WTC11 (cell line): ENCODE results near the gene ZNG1C. TPM values are rescaled to one million over a fixed set of nuclear protein-coding genes. Genes with fewer than 3 reads are reported as not detected.
"Not testable (repeated sequence)": the region's sequence is repeated elsewhere in the genome, so short reads cannot be mapped to it uniquely, and the experiment has no call there.

ENCODE experiments used
- ATAC-seq: fragments of 200-7000 bp; cut with Tn5 transposase; 2 replicates; pipeline ENCODE4 v1.10.0; 2021; ENCODE audit warnings: mild to moderate bottlenecking, moderate library complexity
- CTCF ChIA-PET: fragments of 300-600 bp; sonication (Branson Sonifier 250); formaldehyde crosslinking; loops from one replicate; lab custom pipeline; 2021; ENCODE audit warnings: antibody characterized with exemption; lab: Charles Lee
- POLR2A ChIA-PET: fragments of 350-600 bp; sonication (Branson Sonifier 250); formaldehyde crosslinking; loops from one replicate; lab custom pipeline; 2021; ENCODE audit warnings: antibody characterized with exemption; lab: Charles Lee
- DNase-seq: peaks from one replicate; pipeline ENCODE4 v3.0.0; 2021; ENCODE audit warnings: low spot score
- H3K27ac Mint-ChIP-seq: 2 replicates; pipeline ENCODE4 v1.8.0; 2021; ENCODE audit warnings: mixed read lengths
- H3K27me3 Mint-ChIP-seq: 2 replicates; pipeline ENCODE4 v1.8.0; 2021; ENCODE audit warnings: low read depth, mild to moderate bottlenecking, moderate library complexity, mixed read lengths
- H3K36me3 Mint-ChIP-seq: 2 replicates; pipeline ENCODE4 v1.8.0; 2021; ENCODE audit warnings: mixed read lengths
- H3K4me1 Mint-ChIP-seq: 2 replicates; pipeline ENCODE4 v1.8.0; 2022; ENCODE audit warnings: mixed read lengths
- H3K4me3 Mint-ChIP-seq: 2 replicates; pipeline ENCODE4 v1.8.0; 2021; ENCODE audit warnings: mild to moderate bottlenecking, moderate library complexity, mixed read lengths
- H3K9me3 Mint-ChIP-seq: 2 replicates; pipeline ENCODE4 v1.8.0; 2021; ENCODE audit warnings: mixed read lengths
- total RNA-seq: library from RNA; stranded (reverse); gene quantifications from 3 replicates; pipeline ENCODE4 v1.2.3, GENCODE V29; 2021

Gene ZNG1C
- total RNA-seq, 1 experiment from 2014 or later: 22.2 TPM

GRCh38 chr9:68318209-68318608 is 76.4 kb downstream of the ZNG1C start:
- H3K36me3 Mint-ChIP-seq, CTCF ChIA-PET, H3K27ac Mint-ChIP-seq, POLR2A ChIA-PET, H3K4me1 Mint-ChIP-seq, ATAC-seq, H3K4me3 Mint-ChIP-seq, H3K9me3 Mint-ChIP-seq, DNase-seq: not testable (repeated sequence)
- peaks cover 31% of the 10 kb centered on the region for H3K27me3 Mint-ChIP-seq

GRCh38 chr9:68323749-68324148 is 82.0 kb downstream of the ZNG1C start:
- CTCF ChIA-PET, H3K36me3 Mint-ChIP-seq, H3K27ac Mint-ChIP-seq, POLR2A ChIA-PET, H3K9me3 Mint-ChIP-seq, DNase-seq, H3K4me1 Mint-ChIP-seq, H3K4me3 Mint-ChIP-seq, ATAC-seq: not testable (repeated sequence)
- peaks cover 22% of the 10 kb centered on the region for H3K27me3 Mint-ChIP-seq

- H3K4me3 Mint-ChIP-seq, H3K9me3 Mint-ChIP-seq, H3K27ac Mint-ChIP-seq, H3K36me3 Mint-ChIP-seq, H3K4me1 Mint-ChIP-seq, DNase-seq, CTCF ChIA-PET, POLR2A ChIA-PET, ATAC-seq: not testable (repeated sequence)
- H3K27me3 Mint-ChIP-seq: peaks cover 23% of the 10 kb centered on the region
Measured at GRCh38 chr9:68324518-68324917, 82.7 kb downstream of the ZNG1C start.

- H3K4me1 Mint-ChIP-seq, H3K4me3 Mint-ChIP-seq, POLR2A ChIA-PET, H3K9me3 Mint-ChIP-seq, H3K36me3 Mint-ChIP-seq, H3K27ac Mint-ChIP-seq, DNase-seq, CTCF ChIA-PET: not testable (repeated sequence)
- H3K27me3 Mint-ChIP-seq: peaks cover 25% of the 10 kb centered on the region
- peak; percentile 92 for ATAC-seq
Measured at GRCh38 chr9:68329106-68329505, 87.3 kb downstream of the ZNG1C start.

GRCh38 chr9:68330531-68331173 is 88.9 kb downstream of the ZNG1C start:
- H3K4me3 Mint-ChIP-seq, POLR2A ChIA-PET, H3K4me1 Mint-ChIP-seq, CTCF ChIA-PET, H3K9me3 Mint-ChIP-seq, H3K27ac Mint-ChIP-seq, H3K36me3 Mint-ChIP-seq, ATAC-seq, DNase-seq: not testable (repeated sequence)
- H3K27me3 Mint-ChIP-seq: peaks cover 21% of the 10 kb centered on the region

- CTCF ChIA-PET, H3K9me3 Mint-ChIP-seq, H3K27ac Mint-ChIP-seq, POLR2A ChIA-PET, H3K4me1 Mint-ChIP-seq, H3K4me3 Mint-ChIP-seq, H3K36me3 Mint-ChIP-seq, DNase-seq, ATAC-seq: not testable (repeated sequence)
- peaks cover 25% of the 10 kb centered on the region for H3K27me3 Mint-ChIP-seq
Measured at GRCh38 chr9:68332122-68332521, 90.3 kb downstream of the ZNG1C start.

GRCh38 chr9:68335935-68336334 is 94.2 kb downstream of the ZNG1C start:
- CTCF ChIA-PET, H3K27ac Mint-ChIP-seq, H3K9me3 Mint-ChIP-seq, H3K36me3 Mint-ChIP-seq, H3K4me1 Mint-ChIP-seq, POLR2A ChIA-PET, H3K4me3 Mint-ChIP-seq, DNase-seq, ATAC-seq: not testable (repeated sequence)
- peaks cover 18% of the 10 kb centered on the region for H3K27me3 Mint-ChIP-seq

- H3K4me3 Mint-ChIP-seq, POLR2A ChIA-PET, ATAC-seq, CTCF ChIA-PET, H3K36me3 Mint-ChIP-seq, H3K4me1 Mint-ChIP-seq, H3K27ac Mint-ChIP-seq, DNase-seq, H3K9me3 Mint-ChIP-seq: not testable (repeated sequence)
- peaks cover 21% of the 10 kb centered on the region for H3K27me3 Mint-ChIP-seq
Measured at GRCh38 chr9:68336639-68337339, 95.0 kb downstream of the ZNG1C start.

GRCh38 chr9:68338000-68338399 is 96.2 kb downstream of the ZNG1C start:
- DNase-seq, H3K4me3 Mint-ChIP-seq, H3K27ac Mint-ChIP-seq, H3K4me1 Mint-ChIP-seq, ATAC-seq, CTCF ChIA-PET, H3K36me3 Mint-ChIP-seq, POLR2A ChIA-PET, H3K9me3 Mint-ChIP-seq: not testable (repeated sequence)
- H3K27me3 Mint-ChIP-seq: peaks cover 24% of the 10 kb centered on the region

- H3K4me3 Mint-ChIP-seq, H3K27ac Mint-ChIP-seq, H3K36me3 Mint-ChIP-seq, DNase-seq, POLR2A ChIA-PET, H3K9me3 Mint-ChIP-seq, H3K4me1 Mint-ChIP-seq: not testable (repeated sequence)
- peak; percentile 89 for ATAC-seq
- peaks cover 50% of the 10 kb centered on the region for H3K27me3 Mint-ChIP-seq
- CTCF ChIA-PET: interaction anchor here (1.0 to 1.5 kb wide), 3 partner anchors 217 to 226 kb away, joined by 3 to 5 read pairs (median 3); no protein-coding TSS in a partner anchor
Measured at GRCh38 chr9:68342265-68343025, 100.7 kb downstream of the ZNG1C start.

GRCh38 chr9:68343242-68343641 is 101.5 kb downstream of the ZNG1C start:
- H3K4me3 Mint-ChIP-seq, DNase-seq, H3K27ac Mint-ChIP-seq, H3K4me1 Mint-ChIP-seq, H3K9me3 Mint-ChIP-seq, ATAC-seq, POLR2A ChIA-PET, H3K36me3 Mint-ChIP-seq: not testable (repeated sequence)
- peaks cover 51% of the 10 kb centered on the region for H3K27me3 Mint-ChIP-seq
- CTCF ChIA-PET: interaction anchor here (0.5 to 1.5 kb wide), 7 partner anchors 164 to 225 kb away, joined by 3 to 8 read pairs (median 3); no protein-coding TSS in a partner anchor

GRCh38 chr9:68343992-68344391 is 102.2 kb downstream of the ZNG1C start:
- H3K27ac Mint-ChIP-seq, H3K4me1 Mint-ChIP-seq, CTCF ChIA-PET, H3K36me3 Mint-ChIP-seq, H3K4me3 Mint-ChIP-seq, POLR2A ChIA-PET, H3K9me3 Mint-ChIP-seq, DNase-seq, ATAC-seq: not testable (repeated sequence)
- H3K27me3 Mint-ChIP-seq: peaks cover 59% of the 10 kb centered on the region
